ENCODE measurements around the gene MFSD11. TPM values are rescaled to one million over a fixed set of nuclear protein-coding genes. Genes with fewer than 3 reads are reported as not detected.

MFSD11 gene
- total RNA-seq, 6 experiments from 2014 or later = 16.1 to 23.4 (median 20.7) TPM

DNA sequence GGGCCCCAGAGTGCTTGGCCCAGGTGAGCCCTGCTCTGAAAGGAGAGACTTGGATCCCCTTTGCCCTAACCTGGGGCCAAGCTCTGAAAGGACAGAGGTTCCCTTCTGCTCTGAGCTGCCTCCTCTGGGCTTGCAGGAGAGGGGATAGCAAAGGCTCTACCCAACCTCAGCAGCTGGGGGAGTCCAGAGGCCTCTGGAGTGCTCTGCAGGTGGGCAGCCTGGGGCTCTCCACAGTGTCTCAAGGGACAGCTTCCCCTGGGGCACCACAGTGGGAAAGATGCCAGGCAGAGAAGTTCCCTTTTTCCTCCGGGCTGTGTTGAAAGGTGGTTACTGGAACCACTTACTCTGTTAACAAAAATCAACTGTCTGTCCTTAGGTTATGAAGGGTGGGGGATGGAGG, 82.1 kb downstream of the MFSD11 start:
- Mint-ChIP-seq H3K4me3 (no peak overlapping the region), H3K4me1 (ENCODE audit: low read depth) (no peaks in the 10 kb centered on the region), H3K9me3 (no peaks in the 10 kb centered on the region), H3K36me3 (ENCODE audit: low read depth) (no peaks in the 10 kb centered on the region), H3K27ac (no peak overlapping the region), H3K27me3 (ENCODE audit: insufficient read depth) (peaks cover 28% of the 10 kb centered on the region)
- TF ChIP-seq, protein P1, sequence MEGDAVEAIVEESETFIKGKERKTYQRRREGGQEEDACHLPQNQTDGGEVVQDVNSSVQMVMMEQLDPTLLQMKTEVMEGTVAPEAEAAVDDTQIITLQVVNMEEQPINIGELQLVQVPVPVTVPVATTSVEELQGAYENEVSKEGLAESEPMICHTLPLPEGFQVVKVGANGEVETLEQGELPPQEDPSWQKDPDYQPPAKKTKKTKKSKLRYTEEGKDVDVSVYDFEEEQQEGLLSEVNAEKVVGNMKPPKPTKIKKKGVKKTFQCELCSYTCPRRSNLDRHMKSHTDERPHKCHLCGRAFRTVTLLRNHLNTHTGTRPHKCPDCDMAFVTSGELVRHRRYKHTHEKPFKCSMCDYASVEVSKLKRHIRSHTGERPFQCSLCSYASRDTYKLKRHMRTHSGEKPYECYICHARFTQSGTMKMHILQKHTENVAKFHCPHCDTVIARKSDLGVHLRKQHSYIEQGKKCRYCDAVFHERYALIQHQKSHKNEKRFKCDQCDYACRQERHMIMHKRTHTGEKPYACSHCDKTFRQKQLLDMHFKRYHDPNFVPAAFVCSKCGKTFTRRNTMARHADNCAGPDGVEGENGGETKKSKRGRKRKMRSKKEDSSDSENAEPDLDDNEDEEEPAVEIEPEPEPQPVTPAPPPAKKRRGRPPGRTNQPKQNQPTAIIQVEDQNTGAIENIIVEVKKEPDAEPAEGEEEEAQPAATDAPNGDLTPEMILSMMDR (IDR thresholded peaks at IDR 0.05) = no peak
- DNase-seq = no peak

DNA sequence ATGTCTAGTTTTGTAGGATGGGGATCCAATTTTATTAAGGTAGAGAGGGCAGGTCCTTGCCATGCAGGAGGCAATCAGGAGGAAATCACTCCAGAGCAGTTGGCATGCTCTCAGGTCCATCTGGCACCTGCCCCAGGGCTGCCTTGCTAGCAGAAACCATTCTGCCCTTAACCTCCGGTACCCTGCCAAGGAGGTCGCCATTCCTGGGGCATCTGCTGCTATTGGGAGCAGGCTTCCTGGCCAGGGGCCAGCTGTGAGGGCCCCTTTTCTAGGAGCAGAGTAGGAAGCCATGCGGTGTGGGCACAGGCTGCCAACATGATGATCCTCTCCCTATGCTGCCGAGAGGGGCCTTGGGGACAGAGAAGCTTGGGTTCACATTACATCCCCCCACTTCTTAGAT, 82.6 kb downstream of the MFSD11 start:
- H3K27me3 Mint-ChIP-seq (ENCODE audit: insufficient read depth) = peaks cover 29% of the 10 kb centered on the region
- no peak overlapping the region for H3K4me3 Mint-ChIP-seq
- no peaks in the 10 kb centered on the region for H3K36me3 Mint-ChIP-seq (ENCODE audit: low read depth)
- no peaks in the 10 kb centered on the region for H3K4me1 Mint-ChIP-seq (ENCODE audit: low read depth)
- TF ChIP-seq, protein P1 (IDR thresholded peaks at IDR 0.05) = no peak
- H3K27ac Mint-ChIP-seq = no peak overlapping the region
- H3K9me3 Mint-ChIP-seq = no peaks in the 10 kb centered on the region
- no peak for DNase-seq

DNA sequence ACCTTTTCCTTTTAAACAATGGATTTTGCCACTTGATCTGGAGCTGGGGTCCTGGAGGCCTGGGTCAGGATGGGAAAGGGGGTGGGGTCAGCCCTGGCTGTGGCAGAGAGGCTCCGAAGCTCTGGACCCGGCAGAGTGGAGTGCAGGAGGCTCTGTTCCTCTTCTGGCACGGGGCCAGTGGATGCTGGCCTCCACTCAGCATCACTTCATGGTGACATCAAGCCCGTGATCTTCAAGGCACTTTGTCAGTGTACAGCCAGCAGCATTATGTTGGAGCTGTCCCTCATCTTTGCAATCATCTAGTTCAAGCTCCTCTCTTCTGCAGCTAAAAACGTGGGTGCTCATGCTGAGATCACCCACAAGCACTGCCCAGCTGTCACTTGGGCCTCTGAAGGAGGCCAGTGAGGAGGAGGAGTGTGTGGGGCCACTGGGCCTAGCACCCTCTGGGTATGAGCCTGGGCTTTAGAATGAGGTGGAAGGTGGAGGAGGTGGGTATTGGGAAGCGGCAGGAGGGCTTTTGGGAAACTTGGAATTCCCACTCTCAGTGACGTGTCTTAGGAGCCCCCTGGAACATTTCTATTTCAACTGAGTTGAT, 84.4 kb downstream of the MFSD11 start:
- Mint-ChIP-seq H3K4me1 (ENCODE audit: low read depth) (no peaks in the 10 kb centered on the region), H3K9me3 (no peaks in the 10 kb centered on the region), H3K27me3 (ENCODE audit: insufficient read depth) (peaks cover 38% of the 10 kb centered on the region), H3K27ac (no peak overlapping the region), H3K36me3 (ENCODE audit: low read depth) (no peaks in the 10 kb centered on the region), H3K4me3 (no peak overlapping the region)
- TF ChIP-seq, protein P1 (IDR thresholded peaks at IDR 0.05) = no peak
- DNase-seq = no peak

DNA sequence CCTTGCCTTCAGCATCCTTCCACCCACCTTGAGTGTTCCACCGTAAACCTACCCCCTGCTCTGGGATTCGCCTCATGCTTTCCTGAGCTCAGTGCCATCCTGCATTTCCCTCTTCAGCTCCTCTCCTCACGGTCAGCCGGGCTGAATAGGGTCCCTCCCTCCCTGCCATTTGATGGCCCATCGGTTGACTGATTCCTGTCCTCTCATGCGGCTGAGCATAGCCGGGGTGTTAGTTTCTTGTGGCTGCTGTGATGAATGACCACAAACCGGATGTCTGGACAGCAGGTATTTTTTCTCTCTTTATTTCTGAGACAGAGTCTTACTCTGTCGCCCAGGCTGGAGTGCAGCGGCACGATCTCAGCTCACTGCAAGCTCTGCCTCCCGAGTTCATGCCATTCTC, 86.2 kb downstream of the MFSD11 start:
- H3K27ac Mint-ChIP-seq = no peak overlapping the region
- no peak for DNase-seq
- no peaks in the 10 kb centered on the region for H3K4me1 Mint-ChIP-seq (ENCODE audit: low read depth)
- no peaks in the 10 kb centered on the region for H3K36me3 Mint-ChIP-seq (ENCODE audit: low read depth)
- no peak overlapping the region for H3K4me3 Mint-ChIP-seq
- peaks cover 37% of the 10 kb centered on the region for H3K27me3 Mint-ChIP-seq (ENCODE audit: insufficient read depth)
- TF ChIP-seq, protein P1 (IDR thresholded peaks at IDR 0.05) = no peak
- H3K9me3 Mint-ChIP-seq = no peaks in the 10 kb centered on the region

DNA sequence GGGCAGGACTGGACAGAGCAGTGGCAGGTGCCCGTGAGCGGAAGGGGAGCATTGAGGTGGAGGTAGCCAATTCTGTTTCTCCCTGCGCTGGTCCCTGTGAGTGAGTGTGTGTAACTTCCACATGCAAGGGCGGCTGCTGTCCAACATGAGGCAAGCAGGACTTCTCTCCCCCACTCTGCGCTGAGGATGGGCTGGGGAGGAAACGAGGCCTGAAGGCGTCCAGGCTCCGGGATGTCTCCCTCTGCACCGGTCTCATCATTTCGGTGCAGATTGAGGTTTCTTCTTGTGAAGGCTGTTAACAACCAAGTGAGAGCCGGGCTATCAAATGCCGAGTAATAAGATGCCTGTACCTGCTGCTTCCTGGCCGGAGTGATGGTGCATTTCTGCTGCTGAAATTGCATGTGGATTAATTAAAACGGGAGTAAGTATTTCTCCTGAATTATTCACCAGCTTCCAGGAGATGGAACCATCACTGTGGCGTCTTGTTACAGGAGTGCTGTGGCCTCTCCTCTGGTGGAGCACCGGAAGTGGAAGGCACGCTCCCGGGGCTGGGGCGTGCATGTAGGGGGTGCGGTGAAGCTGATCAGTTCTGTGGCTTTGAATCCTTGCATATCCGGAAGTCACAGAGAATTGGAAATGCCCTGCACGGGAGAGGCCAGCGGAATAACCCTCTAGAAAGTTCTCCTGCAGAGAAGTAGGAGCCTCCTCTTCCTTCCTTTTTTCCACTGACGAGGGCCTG, 88.6 kb downstream of the MFSD11 start:
- Mint-ChIP-seq H3K36me3 (ENCODE audit: low read depth) (no peaks in the 10 kb centered on the region), H3K4me1 (ENCODE audit: low read depth) (no peaks in the 10 kb centered on the region), H3K27ac (no peak overlapping the region), H3K27me3 (ENCODE audit: insufficient read depth) (peaks cover 33% of the 10 kb centered on the region), H3K9me3 (no peaks in the 10 kb centered on the region), H3K4me3 (no peak overlapping the region)
- no peak for DNase-seq
- TF ChIP-seq, protein P1 (IDR thresholded peaks at IDR 0.05) = no peak

All from HFFc6 (cell line).